Liver (tissue), 3 donors: ENCODE results near the gene HOXD9.

Experiments
- CTCF ChIP-seq: fragments of 150-350 bp; IDR thresholded peaks from 2 replicates; pipeline ENCODE4 v1.5.1; 2017; ENCODE audit warnings: improper control_type of control experiment, low read depth, low read length; ENCODE audit not compliant: missing input control
- SP1 ChIP-seq: IDR thresholded peaks from 2 replicates; pipeline ENCODE4 v1.6.1; 2018; ENCODE audit warnings: antibody characterized with exemption, mild to moderate bottlenecking
- TF ChIP-seq, protein P1 (sequence below): IDR thresholded peaks from 2 replicates; pipeline ENCODE4 v1.6.1; 2016; ENCODE audit warnings: antibody characterized with exemption
- donor health status: healthy.
- donor health status: healthy.

GRCh38 chr2:176081837-176082524, 40.5 kb upstream of the HOXD9 start:
- no peak for TF ChIP-seq CTCF
- TF ChIP-seq SP1: no peak
- TF ChIP-seq, protein P1, sequence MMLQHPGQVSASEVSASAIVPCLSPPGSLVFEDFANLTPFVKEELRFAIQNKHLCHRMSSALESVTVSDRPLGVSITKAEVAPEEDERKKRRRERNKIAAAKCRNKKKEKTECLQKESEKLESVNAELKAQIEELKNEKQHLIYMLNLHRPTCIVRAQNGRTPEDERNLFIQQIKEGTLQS: no peak
